Stimulated activated CD4-positive, alpha-beta T cell treated with anti-CD3 and anti-CD28 coated beads, Interleukin-12 subunit alpha, Interleukin-12 subunit beta, amount 100 ng/mL, for 4 hours (primary cell): Measurements from ENCODE around the gene STAC2.
A peak's percentile ranks its signal among the peaks of the same experiment; 100 is the strongest.
"Not testable (repeated sequence)": the region's sequence is repeated elsewhere in the genome, so short reads cannot be mapped to it uniquely, and the experiment has no call there.

Experiments
- DNase-seq: peaks from one replicate; pipeline ENCODE4 v3.0.0-alpha.2; 2020

Gene STAC2

DNA sequence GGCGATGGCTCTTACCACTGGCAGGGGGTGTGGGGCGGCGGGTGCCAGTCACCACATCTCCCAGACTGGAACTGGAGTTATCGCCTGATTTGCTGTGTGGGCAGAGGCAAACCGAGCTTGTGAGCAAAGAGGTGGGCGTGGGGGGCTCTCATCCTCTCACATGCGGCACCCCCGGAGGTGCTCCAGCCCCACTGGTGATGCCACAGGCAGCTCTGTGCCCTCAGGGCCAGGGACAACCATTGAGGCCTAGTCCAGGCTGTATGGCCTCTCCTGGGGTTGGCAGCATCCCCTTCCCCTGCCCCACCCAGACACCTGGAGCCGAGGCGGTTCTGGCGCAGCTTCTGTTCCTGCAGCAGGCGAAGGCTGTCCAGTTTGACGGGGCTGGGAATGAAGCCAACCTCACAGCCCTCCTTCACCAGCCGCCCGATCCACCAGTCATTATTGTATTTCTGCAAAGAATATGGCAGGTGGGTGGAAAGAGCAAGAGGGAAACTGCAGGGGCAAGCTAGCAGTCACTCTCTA, 39.2 kb downstream of the STAC2 start:
- DNase-seq, result no peak

GRCh38 chr17:39183720-39184119, 42.0 kb downstream of the STAC2 start:
- no peak for DNase-seq

GRCh38 chr17:39183045-39183444, 42.7 kb downstream of the STAC2 start:
- DNase-seq, result no peak

DNA sequence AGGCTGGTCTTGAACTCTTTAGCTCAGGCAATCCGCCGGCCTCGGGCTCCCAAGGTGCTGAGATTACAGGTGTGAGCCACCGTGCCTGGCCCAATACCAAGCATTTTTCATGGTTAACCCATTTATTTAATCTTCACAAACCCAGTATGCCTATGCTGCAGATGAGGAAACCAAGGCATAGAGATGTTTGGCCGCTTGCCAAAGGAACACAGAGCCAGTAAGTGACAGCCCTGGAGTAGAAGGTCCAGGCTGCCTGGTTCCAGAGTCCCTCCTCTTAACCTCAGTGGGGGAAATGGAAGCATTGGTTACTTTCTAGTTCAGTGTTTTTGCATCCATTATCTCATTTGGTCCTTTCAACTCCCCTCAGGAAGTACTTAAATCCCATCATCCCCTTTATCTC, 44.4 kb downstream of the STAC2 start:
- DNase-seq, result no peak

- no peak for DNase-seq
Measured at GRCh38 chr17:39178536-39178935, 47.2 kb downstream of the STAC2 start.

- no peak for DNase-seq
Measured at GRCh38 chr17:39177256-39177655, 48.5 kb downstream of the STAC2 start.

- no peak for DNase-seq
Measured at GRCh38 chr17:39175695-39176093, 50.1 kb downstream of the STAC2 start.

- peak; percentile 73 for DNase-seq
Measured at GRCh38 chr17:39174920-39175694, 50.6 kb downstream of the STAC2 start.

DNA sequence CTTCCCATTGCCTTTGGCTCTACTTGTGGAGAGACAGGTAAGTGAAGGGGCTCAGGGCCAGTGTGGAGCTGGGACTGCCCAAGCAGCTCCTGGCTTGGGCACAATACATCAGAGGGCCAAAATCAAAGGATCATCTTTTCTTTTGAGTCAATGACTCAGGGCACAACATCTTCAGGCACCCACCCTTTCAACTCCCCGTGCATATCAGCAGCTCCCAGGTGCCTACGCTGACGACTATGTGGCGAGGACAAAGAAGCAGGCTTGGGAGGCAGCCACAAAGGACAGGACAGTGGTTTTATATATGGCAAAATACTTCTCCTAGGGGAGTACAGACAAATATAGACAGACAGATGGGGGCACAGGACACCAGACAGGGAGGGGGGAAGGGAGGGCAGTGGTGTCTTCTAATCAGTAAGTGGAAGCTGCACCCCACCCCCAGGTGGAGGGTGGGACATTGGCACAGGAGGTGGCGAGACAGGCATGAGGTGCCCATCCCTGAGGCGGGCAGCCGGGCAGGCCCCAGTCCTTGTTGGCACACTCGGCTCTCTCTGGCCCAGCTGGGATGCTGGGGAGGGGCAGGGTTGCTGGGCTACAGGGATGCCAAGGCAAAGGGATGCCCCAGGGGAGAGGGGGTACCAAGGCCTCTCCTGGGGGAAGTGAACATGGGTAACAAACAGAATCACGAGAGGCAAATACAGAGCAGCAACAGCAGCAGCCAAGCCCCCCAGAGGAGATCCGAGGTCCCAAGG, 52.0 kb downstream of the STAC2 start:
- no peak for DNase-seq

- no peak for DNase-seq
Measured at GRCh38 chr17:39173080-39173479, 52.7 kb downstream of the STAC2 start.

GRCh38 chr17:39171933-39172332, 53.8 kb downstream of the STAC2 start:
- DNase-seq, result no peak

GRCh38 chr17:39170558-39170957, 55.2 kb downstream of the STAC2 start:
- no peak for DNase-seq

- no peak for DNase-seq
Measured at GRCh38 chr17:39170109-39170508, 55.6 kb downstream of the STAC2 start.

DNA sequence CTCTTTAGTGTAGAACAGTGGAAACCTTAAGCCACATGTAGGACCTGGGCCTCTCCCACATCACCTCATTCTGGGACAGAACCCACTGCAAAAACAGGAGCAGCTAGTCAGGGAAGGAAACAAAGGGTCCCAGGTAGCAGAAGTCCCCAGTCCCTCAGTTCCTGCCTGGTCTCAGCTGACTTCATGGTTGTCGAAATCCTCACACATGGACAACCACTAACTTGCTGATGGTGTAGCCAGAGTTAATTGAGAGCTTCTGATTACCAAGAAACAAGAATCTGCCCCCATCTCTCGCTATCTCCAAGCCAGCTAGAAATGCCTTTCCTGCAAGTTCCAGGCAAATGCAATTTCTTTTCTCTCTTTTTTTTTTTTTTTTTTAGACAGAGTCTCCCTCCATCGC, 56.2 kb downstream of the STAC2 start:
- no peak for DNase-seq

- DNase-seq, result no peak
Measured at GRCh38 chr17:39169101-39169500, 56.6 kb downstream of the STAC2 start.

DNA sequence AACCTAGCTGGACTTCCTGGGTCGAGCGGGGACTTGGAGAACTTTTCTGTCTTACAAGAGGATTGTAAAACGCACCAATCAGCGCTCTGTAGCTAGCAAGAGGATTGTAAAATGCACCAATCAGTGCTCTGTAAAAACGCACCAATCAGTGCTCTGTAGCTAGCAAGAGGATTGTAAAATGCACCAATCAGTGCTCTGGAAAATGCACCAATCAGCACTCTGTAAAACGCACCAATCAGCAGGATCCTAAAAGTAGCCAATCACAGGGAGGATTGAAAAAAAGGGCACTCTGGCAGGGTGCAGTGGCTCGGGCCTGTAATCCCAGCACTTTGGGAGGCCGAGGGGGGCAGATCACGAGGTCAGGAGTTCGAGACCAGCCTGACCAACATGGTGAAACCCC, 57.2 kb downstream of the STAC2 start:
- not testable (repeated sequence) for DNase-seq

DNA sequence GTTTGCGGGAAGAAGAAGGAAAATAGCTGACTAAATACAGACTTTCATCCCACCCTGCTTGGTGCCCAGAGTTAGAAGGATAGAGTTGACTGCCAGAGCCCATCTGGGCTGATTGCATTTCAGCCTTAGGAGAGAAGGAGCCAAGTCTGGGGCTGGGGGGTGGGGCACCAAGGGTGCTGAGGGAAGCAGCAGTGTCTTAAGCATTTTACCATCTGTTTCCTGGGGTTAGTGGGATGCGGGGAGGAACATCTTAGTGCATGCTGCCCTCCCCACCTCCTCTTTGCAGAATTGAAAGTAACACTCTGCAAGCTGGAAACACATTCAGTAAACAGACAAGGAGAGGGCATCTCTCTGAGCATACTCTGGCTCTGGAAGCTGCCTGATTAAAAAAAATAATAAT, 58.3 kb downstream of the STAC2 start:
- no peak for DNase-seq

DNA sequence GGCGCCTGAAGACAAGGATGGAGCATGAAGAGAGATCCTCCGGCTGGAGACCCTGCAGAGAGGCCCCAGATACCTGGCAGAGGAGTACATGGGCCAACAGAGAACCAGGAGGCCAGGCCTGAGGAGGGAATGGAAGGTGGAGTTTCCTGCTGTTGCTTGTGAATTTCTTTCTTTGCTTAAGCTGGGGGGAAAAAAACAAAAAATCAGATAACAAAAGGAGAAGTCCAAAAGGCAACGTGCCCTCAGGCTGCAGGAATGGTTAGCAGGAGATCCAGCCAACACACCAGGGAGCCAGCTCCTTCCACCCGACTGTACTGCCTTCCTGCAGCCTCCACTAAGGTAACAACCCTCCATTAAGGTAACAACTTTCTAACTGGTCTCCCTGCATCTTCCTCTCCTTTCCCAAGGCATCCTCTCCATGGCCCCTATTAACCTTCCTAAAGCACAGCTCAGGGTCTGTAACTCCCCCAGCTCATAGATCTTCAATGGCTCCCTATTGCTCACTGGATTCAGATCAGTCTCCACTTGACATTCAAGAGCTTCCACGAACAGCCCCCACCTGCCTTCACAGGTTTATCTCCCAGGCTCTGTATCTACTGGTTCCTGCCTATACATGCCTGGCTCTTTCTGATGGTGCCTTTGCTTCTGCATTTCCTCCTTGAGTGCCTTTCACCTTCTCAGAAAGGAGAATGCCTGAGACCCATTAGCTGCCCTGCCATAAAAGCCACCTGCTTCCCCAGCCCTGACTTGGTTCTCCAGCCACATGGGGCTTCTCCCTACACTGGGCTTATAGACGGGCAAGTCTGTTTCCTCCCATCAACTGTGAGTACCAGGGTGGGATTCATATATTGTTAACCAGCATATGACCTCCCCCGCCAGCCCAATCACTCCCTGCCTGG, 59.1 kb downstream of the STAC2 start:
- no peak for DNase-seq

GRCh38 chr17:39165841-39166349, 59.9 kb downstream of the STAC2 start, which contains the start of gene ARL5C:
Gene ARL5C (minus strand): TSS chr17:39166161. CDS start chr17:39165760, 401 bp downstream.
- DNase-seq, result no peak

- DNase-seq, result no peak
Measured at GRCh38 chr17:39165178-39165840, 60.4 kb downstream of the STAC2 start.

DNA sequence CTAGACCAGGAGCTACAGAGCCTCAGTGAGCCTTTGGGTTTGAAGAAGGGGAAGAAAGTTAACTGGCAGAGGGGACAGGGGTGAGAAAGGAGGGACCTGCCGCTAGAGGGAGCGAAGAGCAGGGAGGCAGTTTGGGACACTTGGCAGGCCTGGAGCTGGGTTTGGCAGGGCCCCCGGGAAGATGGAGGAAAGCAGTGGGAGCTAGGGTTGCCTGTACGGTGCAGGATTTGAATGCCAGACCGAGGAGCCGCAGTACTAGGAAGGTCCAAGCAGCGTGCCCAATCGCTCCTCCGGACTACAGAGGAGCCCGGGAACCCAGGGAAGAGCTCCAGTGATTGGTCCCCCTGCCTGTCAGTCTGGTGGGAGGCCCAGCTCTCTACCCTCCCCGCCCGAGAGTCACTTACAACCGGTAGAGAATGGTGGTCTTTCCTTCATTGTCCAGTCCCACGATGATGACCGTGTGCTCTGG, 61.0 kb downstream of the STAC2 start:
- peak; percentile 70 for DNase-seq

DNA sequence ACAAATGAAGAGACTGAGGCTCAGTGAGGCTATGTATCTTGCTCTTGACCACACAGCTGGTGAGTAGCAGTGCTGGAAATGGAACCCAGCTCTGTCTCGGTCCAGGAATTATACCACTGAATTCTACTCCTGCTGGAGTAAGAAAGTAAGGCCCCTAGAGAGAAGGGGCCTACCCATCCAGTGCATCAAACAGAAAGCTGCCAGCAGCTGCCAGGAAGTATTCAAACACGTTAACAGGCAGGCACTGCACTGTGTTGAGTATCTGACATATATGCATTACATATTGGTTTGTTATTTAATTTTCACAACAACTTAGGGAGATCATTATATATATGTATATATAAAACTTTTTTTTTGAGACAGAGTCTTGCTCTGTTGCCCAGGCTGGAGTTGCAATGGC, 63.8 kb downstream of the STAC2 start:
- no peak for DNase-seq
